Neuron (in vitro differentiated cells): ENCODE measurements around the gene ADAM19.
"Not testable (repeated sequence)": the region's sequence is repeated elsewhere in the genome, so short reads cannot be mapped to it uniquely, and the experiment has no call there.

Experiments
- H2AFZ ChIP-seq: one replicate; pipeline ENCODE4 v1.6.1; 2013; ENCODE audit warnings: low read depth, mild to moderate bottlenecking, inconsistent platforms, low read length, moderate library complexity
- H3K27me3 ChIP-seq: one replicate; pipeline ENCODE4 v1.6.1; 2013; ENCODE audit warnings: low read length; ENCODE audit not compliant: insufficient read depth
- H3K36me3 ChIP-seq: one replicate; pipeline ENCODE4 v1.6.1; 2013; ENCODE audit warnings: low read length; ENCODE audit not compliant: insufficient read depth
- H3K4me1 ChIP-seq: one replicate; pipeline ENCODE4 v1.6.1; 2013; ENCODE audit warnings: low read length; ENCODE audit not compliant: insufficient read depth
- H3K4me3 ChIP-seq: 2 replicates; pipeline ENCODE4 v1.5.1; 2013; ENCODE audit warnings: mild to moderate bottlenecking, low read length, moderate library complexity
- H3K9me3 ChIP-seq: one replicate; pipeline ENCODE4 v1.6.1; 2013; ENCODE audit warnings: low read length

ADAM19 gene

GRCh38 chr5:157429920-157430319, 145.7 kb downstream of the ADAM19 start:
- H3K27me3 ChIP-seq, H3K9me3 ChIP-seq, H2AFZ ChIP-seq, H3K4me3 ChIP-seq, H3K4me1 ChIP-seq, H3K36me3 ChIP-seq: not testable (repeated sequence)
